Hepatocyte (in vitro differentiated cells): Measurements from ENCODE around the gene CTNNA2.

Experiments
- EZH2 ChIP-seq: fragments of 200-600 bp; sonication (generic); IDR thresholded peaks from 2 replicates; pipeline ENCODE4 v1.6.1; 2016; ENCODE audit warnings: antibody characterized with exemption, mild to moderate bottlenecking, borderline replicate concordance
- EZH2phosphoT487 ChIP-seq: fragments of 200-600 bp; sonication (generic); IDR thresholded peaks from one replicate; pipeline ENCODE4 v1.6.1; 2018; ENCODE audit warnings: antibody characterized with exemption, mild to moderate bottlenecking, low read depth, moderate library complexity; ENCODE audit not compliant: unreplicated experiment, severe bottlenecking
- TF ChIP-seq, protein P1 (sequence below): fragments of 200-600 bp; sonication (generic); IDR thresholded peaks from 2 replicates; pipeline ENCODE4 v1.5.1; 2016; ENCODE audit warnings: antibody characterized with exemption, mild to moderate bottlenecking; ENCODE audit not compliant: poor library complexity

DNA sequence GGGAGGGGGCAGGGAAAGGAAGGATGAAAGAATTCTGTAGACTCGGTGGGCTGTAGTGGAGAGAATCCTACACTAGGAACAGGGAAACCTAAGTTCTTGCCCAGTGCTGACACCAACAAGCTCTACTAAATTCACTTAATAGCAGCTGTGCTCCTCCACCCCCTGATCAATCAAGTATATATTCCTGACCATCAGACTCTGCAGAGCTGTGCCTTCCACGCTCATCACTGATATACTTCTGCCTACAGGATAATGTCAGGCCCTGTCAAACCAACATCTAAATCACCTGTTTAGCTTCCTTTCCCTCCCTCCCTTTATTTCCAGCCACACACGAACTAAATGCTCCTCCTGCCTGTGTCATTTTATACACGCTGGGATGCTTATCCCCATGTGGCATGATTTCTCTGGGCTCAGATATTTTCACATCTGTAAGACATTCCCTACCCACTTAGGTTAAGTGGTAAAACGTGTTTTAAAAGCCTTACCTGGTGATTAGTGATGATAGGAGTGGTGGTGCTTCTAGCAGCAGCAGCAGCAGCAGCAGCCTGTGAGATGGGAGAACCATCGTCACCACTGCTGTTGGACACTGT is 489.8 kb downstream of the CTNNA2 start:
- TF ChIP-seq EZH2phosphoT487 (no peak), EZH2 (no peak)
- TF ChIP-seq, protein P1, sequence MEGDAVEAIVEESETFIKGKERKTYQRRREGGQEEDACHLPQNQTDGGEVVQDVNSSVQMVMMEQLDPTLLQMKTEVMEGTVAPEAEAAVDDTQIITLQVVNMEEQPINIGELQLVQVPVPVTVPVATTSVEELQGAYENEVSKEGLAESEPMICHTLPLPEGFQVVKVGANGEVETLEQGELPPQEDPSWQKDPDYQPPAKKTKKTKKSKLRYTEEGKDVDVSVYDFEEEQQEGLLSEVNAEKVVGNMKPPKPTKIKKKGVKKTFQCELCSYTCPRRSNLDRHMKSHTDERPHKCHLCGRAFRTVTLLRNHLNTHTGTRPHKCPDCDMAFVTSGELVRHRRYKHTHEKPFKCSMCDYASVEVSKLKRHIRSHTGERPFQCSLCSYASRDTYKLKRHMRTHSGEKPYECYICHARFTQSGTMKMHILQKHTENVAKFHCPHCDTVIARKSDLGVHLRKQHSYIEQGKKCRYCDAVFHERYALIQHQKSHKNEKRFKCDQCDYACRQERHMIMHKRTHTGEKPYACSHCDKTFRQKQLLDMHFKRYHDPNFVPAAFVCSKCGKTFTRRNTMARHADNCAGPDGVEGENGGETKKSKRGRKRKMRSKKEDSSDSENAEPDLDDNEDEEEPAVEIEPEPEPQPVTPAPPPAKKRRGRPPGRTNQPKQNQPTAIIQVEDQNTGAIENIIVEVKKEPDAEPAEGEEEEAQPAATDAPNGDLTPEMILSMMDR, result no peak
